Stomach (tissue), 4 donors: ENCODE measurements around the gene PKD1L1.

Source experiments
- POLR2A ChIP-seq, 4 donors: fragments of 450-650 bp; IDR thresholded peaks; one replicate each; pipeline ENCODE4 v1.6.1; 2016; ENCODE audit warnings: antibody characterized with exemption in 4 of 4, control low read depth in 2 of 4, mild to moderate bottlenecking in 1 of 4, moderate library complexity in 1 of 4
- POLR2AphosphoS5 ChIP-seq, 3 donors: sonication (generic); formaldehyde crosslinking; IDR thresholded peaks; one replicate each; pipeline ENCODE4 v1.6.1; 2016; ENCODE audit warnings: antibody characterized with exemption in 3 of 3
- TF ChIP-seq, protein P1 (sequence below), 7 experiments: fragments of 450-650 bp in 4 of 7; fragments of 200-600 bp in 3 of 7; sonication (generic) in 3 of 7; IDR thresholded peaks; one replicate each; pipeline ENCODE4 v1.5.1; 2016 to 2019; ENCODE audit warnings: antibody characterized with exemption in 7 of 7, control low read depth in 2 of 7, mild to moderate bottlenecking in 1 of 7

DNA sequence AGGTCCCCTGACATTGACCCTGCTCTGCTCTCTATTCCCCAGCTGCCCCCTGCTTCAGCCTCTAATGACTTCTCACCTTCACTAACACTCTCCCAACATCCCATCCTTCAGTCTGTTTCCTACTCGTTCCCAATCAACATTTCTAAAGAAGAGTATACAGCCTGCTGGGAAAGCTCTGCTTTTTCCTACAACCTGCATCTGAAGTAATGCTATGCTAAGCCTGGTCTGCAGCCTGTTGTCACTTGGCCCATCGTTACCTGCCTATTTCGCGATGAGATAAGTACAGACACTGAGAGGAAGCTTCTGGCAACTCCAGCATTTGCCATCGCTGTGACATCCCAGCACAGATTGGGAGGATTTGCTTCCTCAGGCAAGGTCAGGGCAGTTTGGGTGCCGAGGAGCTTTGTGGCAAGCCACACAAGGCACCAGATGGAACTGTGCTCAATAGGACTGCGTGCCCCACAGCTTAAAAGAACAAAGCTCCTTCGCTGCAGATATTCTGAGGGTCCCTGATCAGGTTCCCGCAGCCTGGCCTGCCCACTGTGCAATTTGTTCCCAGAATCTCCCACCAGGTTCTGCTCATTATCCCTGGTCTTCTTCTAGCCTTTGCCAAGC, 51.4 kb downstream of the PKD1L1 start:
- TF ChIP-seq, protein P1, sequence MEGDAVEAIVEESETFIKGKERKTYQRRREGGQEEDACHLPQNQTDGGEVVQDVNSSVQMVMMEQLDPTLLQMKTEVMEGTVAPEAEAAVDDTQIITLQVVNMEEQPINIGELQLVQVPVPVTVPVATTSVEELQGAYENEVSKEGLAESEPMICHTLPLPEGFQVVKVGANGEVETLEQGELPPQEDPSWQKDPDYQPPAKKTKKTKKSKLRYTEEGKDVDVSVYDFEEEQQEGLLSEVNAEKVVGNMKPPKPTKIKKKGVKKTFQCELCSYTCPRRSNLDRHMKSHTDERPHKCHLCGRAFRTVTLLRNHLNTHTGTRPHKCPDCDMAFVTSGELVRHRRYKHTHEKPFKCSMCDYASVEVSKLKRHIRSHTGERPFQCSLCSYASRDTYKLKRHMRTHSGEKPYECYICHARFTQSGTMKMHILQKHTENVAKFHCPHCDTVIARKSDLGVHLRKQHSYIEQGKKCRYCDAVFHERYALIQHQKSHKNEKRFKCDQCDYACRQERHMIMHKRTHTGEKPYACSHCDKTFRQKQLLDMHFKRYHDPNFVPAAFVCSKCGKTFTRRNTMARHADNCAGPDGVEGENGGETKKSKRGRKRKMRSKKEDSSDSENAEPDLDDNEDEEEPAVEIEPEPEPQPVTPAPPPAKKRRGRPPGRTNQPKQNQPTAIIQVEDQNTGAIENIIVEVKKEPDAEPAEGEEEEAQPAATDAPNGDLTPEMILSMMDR (IDR thresholded peaks at IDR 0.05) = no peak
- TF ChIP-seq POLR2A (IDR thresholded peaks at IDR 0.05) (no peak), POLR2AphosphoS5 (IDR thresholded peaks at IDR 0.05) (no peak)
